Tibial nerve (tissue), 4 donors: ENCODE results near the gene TRUB1. TPM values are rescaled to one million over a fixed set of nuclear protein-coding genes. Genes with fewer than 3 reads are reported as not detected.

ENCODE experiments used
- DNase-seq, 2 donors: peaks; one replicate each; pipeline ENCODE4 v3.0.0-alpha.2; 2019; ENCODE audit warnings: low spot score in 2 of 2
- H3K27ac ChIP-seq, 4 donors: fragments of 200-600 bp; sonication (generic) in 3 of 4; one replicate each; pipeline ENCODE4 v1.5.1; 2017 to 2019; ENCODE audit warnings: mild to moderate bottlenecking in 1 of 4
- H3K27me3 ChIP-seq, 2 donors: fragments of 200-600 bp; sonication (generic) in 1 of 2; one replicate each; pipeline versions ENCODE4 v1.5.1 to v1.6.0; 2017 to 2019
- H3K36me3 ChIP-seq, 3 donors: fragments of 200-600 bp; sonication (generic); one replicate each; pipeline ENCODE4 v1.5.1; 2018 to 2019
- H3K4me1 ChIP-seq, 4 donors: fragments of 200-600 bp; sonication (generic) in 3 of 4; one replicate each; pipeline ENCODE4 v1.5.1; 2017 to 2019
- H3K4me3 ChIP-seq, 4 donors: fragments of 200-600 bp; sonication (generic) in 3 of 4; one replicate each; pipeline ENCODE4 v1.5.1; 2017 to 2019; ENCODE audit warnings: mild to moderate bottlenecking in 1 of 4, moderate library complexity in 1 of 4
- H3K9me3 ChIP-seq, 4 donors: fragments of 200-600 bp; sonication (generic) in 3 of 4; one replicate each; pipeline ENCODE4 v1.5.1; 2017 to 2019
- CTCF ChIP-seq, 5 experiments: fragments of 200-600 bp in 3 of 5; fragments of 450-650 bp in 2 of 5; sonication (generic) in 3 of 5; IDR thresholded peaks; one replicate each; pipeline ENCODE4 v1.5.1; 2016 to 2019; ENCODE audit warnings: antibody characterized with exemption in 5 of 5, mild to moderate bottlenecking in 3 of 5, moderate library complexity in 2 of 5
- EP300 ChIP-seq, 2 donors: sonication (generic); formaldehyde crosslinking; IDR thresholded peaks; one replicate each; pipeline ENCODE4 v1.6.1; 2017; ENCODE audit warnings: antibody characterized with exemption in 2 of 2, mild to moderate bottlenecking in 1 of 2
- POLR2A ChIP-seq, 2 donors: fragments of 450-650 bp; IDR thresholded peaks; one replicate each; pipeline ENCODE4 v1.6.1; 2017; ENCODE audit warnings: antibody characterized with exemption in 2 of 2, mild to moderate bottlenecking in 2 of 2, moderate library complexity in 2 of 2
- WGBS, 2 donors: methylation state at CpG; one replicate each; pipeline ENCODE4 v1.1.5; 2018; 5-methylcytosine and 5-hydroxymethylcytosine counted together
- total RNA-seq, 4 donors: library from RNA; depleted of rRNA; stranded (reverse); fragments of >200 nt; gene quantifications; one replicate each; pipeline ENCODE4 v1.1.0, GENCODE V29; 2016

The TRUB1 gene
- total RNA-seq, 4 donors from 2014 or later, result 13.8 to 40.4 (median 28.6) TPM

GRCh38 chr10:114973306-114973705 lies 35.3 kb downstream of the TRUB1 start:
- Histone ChIP-seq H3K4me1 (no peaks in the 10 kb centered on the region), H3K4me3 (no peak overlapping the region), H3K27me3 (no peaks in the 10 kb centered on the region), H3K27ac (no peak overlapping the region), H3K36me3 (peaks cover 0 to 4% (median 0%) of the 10 kb centered on the region in 3 donors), H3K9me3 (no peaks in the 10 kb centered on the region)
- no peak for DNase-seq
- no peak for TF ChIP-seq CTCF (IDR thresholded peaks at IDR 0.05)
- no peak for TF ChIP-seq EP300 (IDR thresholded peaks at IDR 0.05)
- WGBS, 2 donors, result 84 to 91% methylated on average over 5 of the region's 5 CpGs

- no peak for DNase-seq
- Histone ChIP-seq H3K4me1 (no peaks in the 10 kb centered on the region), H3K27me3 (no peaks in the 10 kb centered on the region), H3K27ac (no peak overlapping the region), H3K9me3 (no peaks in the 10 kb centered on the region), H3K36me3 (peaks cover 0 to 7% (median 0%) of the 10 kb centered on the region in 3 donors), H3K4me3 (no peak overlapping the region)
- TF ChIP-seq CTCF (IDR thresholded peaks at IDR 0.05) (no peak), POLR2A (IDR thresholded peaks at IDR 0.05) (no peak), EP300 (IDR thresholded peaks at IDR 0.05) (no peak)
Observed at GRCh38 chr10:114973997-114974396, 36.0 kb downstream of the TRUB1 start.

GRCh38 chr10:114974625-114975024 lies 36.6 kb downstream of the TRUB1 start:
- Histone ChIP-seq H3K9me3 (no peaks in the 10 kb centered on the region), H3K4me3 (no peak overlapping the region), H3K27me3 (no peaks in the 10 kb centered on the region), H3K4me1 (no peaks in the 10 kb centered on the region), H3K27ac (no peak overlapping the region), H3K36me3 (peaks cover 0 to 11% (median 0%) of the 10 kb centered on the region in 3 donors)
- 95% methylated on average over 5 of the region's 5 CpGs for WGBS, 2 donors
- no peak for TF ChIP-seq CTCF (IDR thresholded peaks at IDR 0.05)
- TF ChIP-seq EP300 (IDR thresholded peaks at IDR 0.05), result no peak
- TF ChIP-seq POLR2A (IDR thresholded peaks at IDR 0.05), result no peak
- DNase-seq, result no peak

- H3K4me3 ChIP-seq, result no peak overlapping the region
- TF ChIP-seq POLR2A (IDR thresholded peaks at IDR 0.05) (no peak), CTCF (IDR thresholded peaks at IDR 0.05) (no peak), EP300 (IDR thresholded peaks at IDR 0.05) (no peak)
- no peak overlapping the region for H3K27ac ChIP-seq
- 63 to 76% methylated on average over 3 of the region's 3 CpGs for WGBS, 2 donors
- no peaks in the 10 kb centered on the region for H3K27me3 ChIP-seq
- H3K4me1 ChIP-seq, result no peaks in the 10 kb centered on the region
- no peak for DNase-seq
- peaks cover 0 to 15% (median 0%) of the 10 kb centered on the region in 3 donors for H3K36me3 ChIP-seq
- no peaks in the 10 kb centered on the region for H3K9me3 ChIP-seq
Observed at GRCh38 chr10:114975091-114975490, 37.1 kb downstream of the TRUB1 start.

- TF ChIP-seq POLR2A (IDR thresholded peaks at IDR 0.05) (no peak), EP300 (IDR thresholded peaks at IDR 0.05) (no peak), CTCF (IDR thresholded peaks at IDR 0.05) (no peak)
- no peak overlapping the region for H3K27ac ChIP-seq
- H3K4me1 ChIP-seq, result no peaks in the 10 kb centered on the region
- H3K36me3 ChIP-seq, result peaks cover 0 to 84% (median 0%) of the 10 kb centered on the region in 3 donors
- no peak overlapping the region for H3K4me3 ChIP-seq
- no peaks in the 10 kb centered on the region for H3K27me3 ChIP-seq
- no peak for DNase-seq
- H3K9me3 ChIP-seq, result peaks cover 0 to 51% (median 17%) of the 10 kb centered on the region in 4 donors
Observed at GRCh38 chr10:114982989-114983388, 45.0 kb downstream of the TRUB1 start.
